GM21381 (cell line): Measurements from ENCODE around the gene TAGLN.

Experiments
- ATAC-seq: cut with Tn5 transposase; IDR thresholded peaks from one replicate; pipeline ENCODE4 v1.9.1; 2021; ENCODE audit warnings: mild to moderate bottlenecking, moderate library complexity; ENCODE audit not compliant: unreplicated experiment

The TAGLN gene

GRCh38 chr11:117229931-117230285 is 30.7 kb downstream of the TAGLN start:
- ATAC-seq: no peak

DNA sequence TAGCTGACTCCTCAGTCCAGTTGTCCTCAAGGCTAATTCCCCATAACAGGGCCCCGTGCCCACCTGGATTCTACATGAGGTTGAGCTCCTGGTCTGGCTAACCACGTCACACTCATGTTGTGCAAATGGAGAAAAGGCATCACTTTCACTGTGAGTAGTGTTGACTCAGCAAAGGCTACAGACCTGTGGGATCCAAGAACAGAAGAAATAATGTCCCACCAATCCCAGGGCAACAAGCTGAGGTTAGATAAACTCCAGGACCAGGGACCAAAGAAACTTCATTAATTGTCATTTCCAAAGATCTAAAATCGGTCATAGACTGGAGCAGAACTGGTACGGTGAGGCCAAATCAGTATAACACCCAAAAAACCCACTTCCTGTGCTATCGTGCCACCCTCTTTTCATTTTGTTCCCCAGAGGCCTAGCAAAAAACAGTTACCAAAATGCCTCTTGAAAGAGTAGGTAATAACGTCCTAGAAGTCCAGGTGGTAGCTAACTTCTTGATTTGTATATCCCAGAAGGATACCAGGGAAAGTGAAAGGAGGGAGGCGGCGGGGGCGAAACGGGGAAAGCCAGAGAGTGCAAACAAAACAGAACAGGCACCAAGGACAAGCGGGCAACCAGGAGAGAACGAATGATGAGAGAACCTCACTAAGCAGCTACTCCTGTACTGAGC is 31.3 kb downstream of the TAGLN start:
- no peak for ATAC-seq

GRCh38 chr11:117230999-117231841 is 32.0 kb downstream of the TAGLN start:
- no peak for ATAC-seq

DNA sequence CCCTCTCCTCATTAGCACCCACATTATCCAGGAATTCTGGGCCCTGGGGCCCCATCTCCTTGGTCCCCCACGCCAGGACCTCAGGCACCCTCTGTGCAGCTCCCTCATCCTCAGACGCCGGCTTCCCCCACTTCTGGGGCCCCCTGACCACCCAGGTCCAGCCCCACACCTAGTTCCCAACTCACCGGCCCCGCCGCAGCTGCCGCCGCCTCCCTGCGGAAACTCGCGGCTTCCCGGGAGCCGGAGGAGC is 32.6 kb downstream of the TAGLN start, which contains the start of gene PCSK7:
TSS of gene PCSK7 (minus strand) at position 232 of the 250 bp plus-strand sequence. CDS start 2,229 bp downstream, outside the sequence.
- ATAC-seq: no peak

GRCh38 chr11:117232092-117232878 is 33.1 kb downstream of the TAGLN start, which contains the start of gene RNF214:
RNF214 (plus strand) TSS chr11:117232671; CDS start chr11:117234273, 1,602 bp downstream.
- peak; percentile 76 for ATAC-seq

GRCh38 chr11:117232911-117233409 is 33.8 kb downstream of the TAGLN start:
- no peak for ATAC-seq

GRCh38 chr11:117238221-117238620 is 39.1 kb downstream of the TAGLN start:
- no peak for ATAC-seq

DNA sequence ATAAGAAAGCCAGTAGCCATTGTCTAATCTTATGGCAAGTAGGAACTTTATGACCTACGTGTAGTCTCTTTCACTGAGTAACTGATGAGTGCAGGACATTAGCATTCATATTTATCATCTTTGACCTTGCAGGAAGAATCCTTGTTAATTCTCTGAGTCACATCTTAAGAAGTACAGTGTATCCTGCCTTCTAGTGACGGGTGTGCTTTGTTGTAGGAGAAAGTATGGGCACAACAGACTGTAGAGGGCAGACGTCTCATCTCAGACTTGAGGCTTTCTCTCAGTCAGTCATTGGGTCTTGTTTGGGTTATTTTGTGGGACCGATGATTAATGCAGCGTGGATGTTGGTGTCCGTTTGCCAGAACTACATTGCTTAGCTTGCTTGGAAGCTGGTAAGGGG is 40.1 kb downstream of the TAGLN start:
- no peak for ATAC-seq

DNA sequence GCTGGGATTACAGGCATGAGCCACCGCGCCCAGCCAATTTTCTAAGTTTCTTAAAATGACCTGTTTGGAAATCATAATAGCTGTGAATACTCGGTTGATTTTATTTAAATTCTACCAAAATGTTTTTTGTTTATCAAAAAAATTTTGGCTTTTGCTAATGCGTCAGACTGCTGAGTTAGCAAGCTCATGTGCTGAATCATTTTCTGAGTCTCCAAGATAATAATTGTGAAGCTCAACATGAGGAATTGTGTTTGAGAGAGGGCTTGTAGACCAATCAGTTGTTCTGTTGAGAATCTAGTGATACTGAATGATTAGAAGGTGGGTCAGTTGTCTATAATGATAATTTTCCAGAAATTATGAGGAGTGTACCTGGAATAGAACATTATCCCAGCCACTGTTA is 49.2 kb downstream of the TAGLN start:
- no peak for ATAC-seq

- no peak for ATAC-seq
These were observed 50.4 kb downstream of the TAGLN start for GRCh38 chr11:117249571-117249970.

- ATAC-seq: no peak
These were observed 52.3 kb downstream of the TAGLN start for GRCh38 chr11:117251506-117251905.

DNA sequence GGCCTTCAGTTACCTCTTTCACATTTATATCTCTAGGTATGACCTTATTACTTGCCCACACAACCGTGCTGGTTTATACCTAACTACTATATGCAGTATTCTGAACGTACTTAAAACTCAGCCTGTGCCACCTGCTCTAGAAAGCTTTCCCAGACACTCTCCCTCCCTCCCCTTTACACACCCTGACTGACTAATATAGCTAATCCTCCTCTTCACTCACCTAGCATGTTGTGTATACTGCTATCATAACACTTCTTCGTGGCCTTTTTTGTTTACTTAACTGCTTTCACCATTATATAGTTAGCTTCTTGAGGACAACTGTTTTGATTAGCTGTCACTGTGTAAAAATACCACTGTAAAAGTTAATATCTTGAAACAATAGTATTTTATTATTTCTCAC is 56.8 kb downstream of the TAGLN start:
- ATAC-seq: no peak

GRCh38 chr11:117256573-117256972 is 57.4 kb downstream of the TAGLN start:
- ATAC-seq: no peak
